Measurements from ENCODE around the gene AGK.
"Not testable (repeated sequence)": the region's sequence is repeated elsewhere in the genome, so short reads cannot be mapped to it uniquely, and the experiment has no call there.

The AGK gene

DNA sequence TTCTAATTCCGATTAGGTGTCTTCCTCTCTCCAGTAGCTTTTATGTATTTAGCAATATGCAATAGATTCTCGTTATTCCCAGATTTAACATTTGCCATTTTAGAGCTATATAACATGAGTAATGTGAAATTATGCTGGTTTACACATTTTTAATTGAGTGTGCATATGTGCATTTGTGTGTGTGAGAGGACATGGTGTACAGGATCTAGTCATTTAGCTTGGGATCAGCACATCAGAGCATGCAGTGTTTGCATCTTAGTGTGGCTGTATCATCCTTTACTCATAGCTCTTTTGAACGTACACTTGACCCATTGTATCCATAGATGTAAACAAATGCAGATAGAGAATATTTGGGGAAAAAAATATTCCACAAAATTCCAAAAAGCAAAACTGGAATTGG, 84.8 kb downstream of the AGK start:
- no peak for TF ChIP-seq ZFX (IDR thresholded peaks at IDR 0.05; ENCODE audit: borderline replicate concordance)
- TF ChIP-seq, protein P1, sequence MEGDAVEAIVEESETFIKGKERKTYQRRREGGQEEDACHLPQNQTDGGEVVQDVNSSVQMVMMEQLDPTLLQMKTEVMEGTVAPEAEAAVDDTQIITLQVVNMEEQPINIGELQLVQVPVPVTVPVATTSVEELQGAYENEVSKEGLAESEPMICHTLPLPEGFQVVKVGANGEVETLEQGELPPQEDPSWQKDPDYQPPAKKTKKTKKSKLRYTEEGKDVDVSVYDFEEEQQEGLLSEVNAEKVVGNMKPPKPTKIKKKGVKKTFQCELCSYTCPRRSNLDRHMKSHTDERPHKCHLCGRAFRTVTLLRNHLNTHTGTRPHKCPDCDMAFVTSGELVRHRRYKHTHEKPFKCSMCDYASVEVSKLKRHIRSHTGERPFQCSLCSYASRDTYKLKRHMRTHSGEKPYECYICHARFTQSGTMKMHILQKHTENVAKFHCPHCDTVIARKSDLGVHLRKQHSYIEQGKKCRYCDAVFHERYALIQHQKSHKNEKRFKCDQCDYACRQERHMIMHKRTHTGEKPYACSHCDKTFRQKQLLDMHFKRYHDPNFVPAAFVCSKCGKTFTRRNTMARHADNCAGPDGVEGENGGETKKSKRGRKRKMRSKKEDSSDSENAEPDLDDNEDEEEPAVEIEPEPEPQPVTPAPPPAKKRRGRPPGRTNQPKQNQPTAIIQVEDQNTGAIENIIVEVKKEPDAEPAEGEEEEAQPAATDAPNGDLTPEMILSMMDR (IDR thresholded peaks at IDR 0.05) = no peak
- no peak overlapping the region for H3K27ac ChIP-seq

DNA sequence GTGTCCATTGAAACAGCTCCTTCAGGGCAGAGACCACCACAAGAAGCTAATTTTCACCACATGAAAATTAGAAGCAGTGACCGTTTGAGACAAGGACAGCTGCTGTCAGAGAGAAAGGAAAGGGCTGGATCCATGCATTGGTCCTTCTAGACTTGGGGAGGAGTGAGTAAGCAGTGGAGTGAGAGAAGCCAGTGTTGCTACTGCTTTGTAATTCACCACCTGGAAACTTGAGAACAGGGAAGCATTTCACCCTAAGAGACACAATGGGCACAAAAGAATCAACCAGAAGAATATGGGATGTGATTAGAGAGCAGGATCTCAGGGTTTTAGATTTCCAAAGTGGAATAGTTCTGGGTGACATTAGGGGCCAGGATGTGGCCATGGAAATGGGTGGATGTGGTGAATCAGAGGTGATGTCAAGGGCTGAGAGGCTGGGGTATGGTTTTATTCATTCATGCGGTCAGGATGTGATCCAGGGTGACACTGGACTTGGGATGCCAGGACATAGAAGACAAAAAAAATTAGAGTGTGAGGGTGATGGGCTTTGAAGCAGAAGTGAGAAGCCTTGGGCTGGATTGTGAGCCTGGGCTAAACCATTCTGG, 89.1 kb downstream of the AGK start:
- TF ChIP-seq ZFX (IDR thresholded peaks at IDR 0.05; ENCODE audit: borderline replicate concordance) = no peak
- TF ChIP-seq, protein P1 (IDR thresholded peaks at IDR 0.05) = no peak
- H3K27ac ChIP-seq = no peak overlapping the region

DNA sequence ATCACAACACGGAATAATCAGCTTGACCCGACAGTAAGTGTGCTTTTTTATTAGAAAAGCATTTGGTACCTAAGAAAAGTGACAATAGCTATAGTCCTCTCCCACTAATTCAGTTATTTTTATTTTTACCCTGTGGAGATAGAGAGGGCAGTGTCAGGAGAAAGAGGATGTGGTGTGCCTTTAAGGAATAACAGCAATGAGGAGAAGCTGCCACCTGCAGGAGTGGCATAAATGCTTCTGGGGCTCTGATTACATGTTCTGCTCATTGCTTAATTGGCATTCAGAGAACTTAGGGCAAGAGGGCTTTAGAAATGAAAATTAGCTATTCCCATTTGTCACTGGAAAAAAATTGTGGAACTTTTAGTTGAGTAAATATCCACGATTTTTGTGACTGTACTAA, 90.7 kb downstream of the AGK start:
- no peak overlapping the region for H3K27ac ChIP-seq
- TF ChIP-seq, protein P1 (IDR thresholded peaks at IDR 0.05) = 0 out of 2 replicates have a peak, but pooled peaks have one; percentile 9
- no peak for TF ChIP-seq ZFX (IDR thresholded peaks at IDR 0.05; ENCODE audit: borderline replicate concordance)

DNA sequence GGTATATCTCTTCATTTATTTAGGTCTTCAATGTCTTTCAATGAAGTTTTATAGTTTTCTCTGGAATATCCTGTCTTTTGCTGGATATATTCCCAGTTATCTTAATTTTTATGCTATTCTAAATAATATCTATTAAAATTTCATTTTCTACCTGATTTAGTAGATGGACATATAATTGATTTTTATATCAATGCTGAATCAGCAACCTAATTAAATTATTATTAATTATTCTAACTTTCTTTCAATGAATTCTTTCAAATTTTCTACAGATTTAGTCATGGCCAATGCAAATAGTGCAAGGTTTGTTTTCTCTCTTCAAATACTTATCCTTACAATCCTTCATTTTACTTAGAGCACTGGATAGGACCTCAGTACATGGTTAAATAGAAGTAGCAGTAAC, 94.0 kb downstream of the AGK start:
- H3K27ac ChIP-seq = no peak overlapping the region
- no peak for TF ChIP-seq ZFX (IDR thresholded peaks at IDR 0.05; ENCODE audit: borderline replicate concordance)
- TF ChIP-seq, protein P1 (IDR thresholded peaks at IDR 0.05) = no peak

DNA sequence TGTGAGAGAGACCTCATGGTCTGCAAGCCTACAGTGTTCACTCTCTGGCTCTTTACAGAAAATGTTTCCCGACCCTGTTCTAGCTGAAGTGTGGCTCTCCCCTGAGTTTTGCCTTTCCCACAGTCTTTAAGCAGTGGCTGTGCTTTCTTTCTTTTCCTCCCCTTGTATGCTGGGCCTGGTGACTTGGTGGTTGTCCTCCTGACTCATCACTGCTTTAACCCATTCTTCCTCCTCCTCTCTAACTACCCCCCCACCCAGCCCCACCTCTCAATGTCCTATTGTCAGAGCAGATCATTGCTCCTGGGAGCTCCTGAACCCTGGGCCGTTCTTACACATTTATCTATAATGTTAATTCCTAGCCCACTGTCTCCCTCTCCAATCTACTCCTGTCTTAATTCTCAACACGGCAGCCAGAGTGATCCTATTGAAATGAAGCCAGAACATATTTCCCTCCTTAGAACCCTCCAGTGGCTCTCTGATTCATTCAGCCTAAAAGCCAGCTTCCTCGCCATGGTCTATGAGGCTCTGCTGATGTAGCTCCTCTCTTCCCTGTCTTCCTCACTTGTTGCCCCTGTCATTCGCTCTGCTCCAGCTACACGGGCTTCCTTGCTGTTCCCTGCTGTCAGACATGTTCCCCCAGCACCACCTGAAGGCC, 95.7 kb downstream of the AGK start:
- no peak for TF ChIP-seq ZFX (IDR thresholded peaks at IDR 0.05; ENCODE audit: borderline replicate concordance)
- TF ChIP-seq, protein P1 (IDR thresholded peaks at IDR 0.05) = no peak

DNA sequence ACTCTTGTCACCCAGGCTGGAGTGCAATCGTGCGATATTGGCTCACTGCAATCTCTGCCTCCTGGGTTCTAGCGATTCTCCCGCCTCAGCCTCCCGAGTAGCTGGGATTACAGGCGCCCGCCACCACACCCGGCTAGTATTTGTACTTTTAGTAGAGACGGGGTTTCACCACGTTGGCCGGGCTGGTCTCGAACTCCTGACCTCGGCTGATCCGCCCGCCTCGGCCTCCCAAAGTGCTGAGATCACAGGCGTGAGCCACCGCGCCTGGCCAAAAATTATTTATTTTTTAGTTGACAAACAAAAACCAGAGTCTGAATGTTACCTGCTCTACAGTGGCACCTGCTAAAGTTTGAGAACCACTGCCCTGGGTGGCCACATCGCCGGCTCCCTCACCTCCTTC, 96.5 kb downstream of the AGK start:
- not testable (repeated sequence) for H3K27ac ChIP-seq

More for the DNA sequence above, 95.7 kb downstream of the AGK start:
- H3K27ac ChIP-seq = no peak overlapping the region

DNA sequence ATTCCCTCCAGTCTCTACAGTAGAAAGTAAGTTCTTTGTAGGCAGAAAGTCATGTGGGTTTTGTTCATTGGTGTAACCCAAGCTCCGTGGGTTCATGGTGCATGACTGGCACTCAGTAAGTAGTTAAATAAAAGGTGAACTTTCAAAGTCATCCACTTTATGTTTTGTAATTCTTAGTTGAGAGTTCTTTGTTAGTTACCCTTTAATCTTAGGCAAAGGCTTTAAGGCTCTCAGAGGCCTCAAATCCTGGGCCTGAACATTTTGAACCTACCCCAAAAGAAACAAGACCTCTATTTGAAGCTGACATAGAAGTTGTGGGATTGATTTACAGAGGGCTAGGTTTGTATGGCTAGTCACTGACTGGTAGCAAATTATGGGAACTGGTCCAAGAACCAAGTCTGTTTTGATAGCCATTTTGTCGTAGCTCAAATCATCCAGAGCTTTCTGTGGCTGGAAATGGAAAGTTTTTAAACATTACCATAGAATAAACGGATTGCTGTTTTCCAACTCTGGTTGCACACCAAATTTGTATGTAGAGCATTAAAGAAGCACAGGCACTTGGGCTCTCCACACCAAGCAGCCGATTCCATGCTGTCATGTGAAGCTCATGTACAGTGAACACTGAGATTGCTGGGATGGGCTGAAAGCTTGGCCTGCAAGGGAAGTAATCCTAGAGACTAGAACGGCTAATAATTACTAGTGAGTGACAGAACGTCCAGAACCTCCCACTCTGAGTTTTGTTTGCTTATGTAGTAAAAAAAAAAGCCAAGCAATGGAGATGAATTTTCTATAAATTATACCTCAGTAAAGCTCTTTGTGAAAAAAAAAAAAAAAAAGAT, 97.3 kb downstream of the AGK start:
- 0 out of 2 replicates have a peak overlapping the region, but pooled peaks have one; percentile 15 for H3K27ac ChIP-seq
- TF ChIP-seq, protein P1 (IDR thresholded peaks at IDR 0.05) = no peak
- no peak for TF ChIP-seq ZFX (IDR thresholded peaks at IDR 0.05; ENCODE audit: borderline replicate concordance)
